GM21515 (cell line): ENCODE measurements around the gene GPR142.

Experiments
- ATAC-seq: cut with Tn5 transposase; IDR thresholded peaks from one replicate; pipeline ENCODE4 v1.9.1; 2021; ENCODE audit not compliant: unreplicated experiment

The GPR142 gene

DNA sequence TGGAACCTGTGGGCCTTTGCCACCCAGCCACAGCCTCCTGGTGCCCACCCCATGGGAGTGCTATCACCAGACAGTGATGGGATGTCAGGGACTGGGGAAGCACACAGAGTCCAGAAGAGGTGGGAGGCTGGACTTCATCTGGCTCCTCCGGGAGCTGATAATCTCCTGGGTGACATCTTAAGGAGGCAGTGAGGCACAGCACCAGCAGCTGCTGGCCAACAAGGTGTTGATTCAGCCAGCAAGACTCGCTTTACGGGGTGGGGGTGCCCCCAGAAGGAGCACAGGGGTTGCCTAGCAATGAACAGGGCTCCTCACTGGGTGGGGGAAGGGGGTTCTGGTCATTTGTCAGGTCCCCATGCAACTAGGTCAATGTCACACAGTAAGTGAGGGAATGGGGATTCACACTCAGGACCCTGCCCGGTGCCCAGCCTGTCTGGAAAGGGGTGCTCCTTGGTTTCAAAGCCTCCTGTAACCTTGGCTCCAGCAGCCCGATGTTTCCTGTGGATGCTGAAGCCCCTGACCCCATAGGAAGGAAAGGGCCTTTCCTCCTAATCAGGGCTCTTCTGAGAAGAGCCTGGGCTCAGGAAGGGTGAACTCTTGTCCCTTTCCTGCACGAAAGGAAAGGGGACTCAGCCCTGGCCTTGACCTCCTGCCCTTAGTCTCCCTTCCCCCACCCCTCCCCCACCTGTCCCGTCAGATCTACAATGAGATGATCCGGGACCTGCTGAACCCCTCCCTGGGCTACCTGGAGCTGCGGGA, 23.6 kb upstream of the GPR142 start:
- no peak for ATAC-seq

DNA sequence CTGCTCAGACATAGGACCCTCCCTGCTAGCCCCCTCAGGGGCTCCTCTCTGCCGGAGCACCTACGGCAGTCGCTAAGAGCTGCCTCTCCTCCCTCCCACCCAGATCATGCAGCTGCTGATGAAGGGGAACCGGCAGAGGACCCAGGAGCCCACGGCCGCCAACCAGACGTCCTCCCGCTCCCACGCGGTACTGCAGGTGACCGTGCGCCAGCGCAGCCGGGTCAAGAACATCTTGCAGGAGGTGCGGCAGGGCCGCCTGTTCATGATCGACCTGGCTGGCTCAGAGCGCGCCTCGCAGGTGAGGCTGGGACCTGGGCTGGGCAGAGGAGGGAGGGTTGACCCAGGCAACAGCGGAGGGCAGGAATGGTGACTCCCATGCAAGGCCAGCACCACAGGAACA, 22.6 kb upstream of the GPR142 start:
- ATAC-seq, result no peak

GRCh38 chr17:74345433-74346241, 21.7 kb upstream of the GPR142 start:
- no peak for ATAC-seq

- ATAC-seq, result no peak
These were observed 19.7 kb upstream of the GPR142 start for GRCh38 chr17:74347646-74348045.

DNA sequence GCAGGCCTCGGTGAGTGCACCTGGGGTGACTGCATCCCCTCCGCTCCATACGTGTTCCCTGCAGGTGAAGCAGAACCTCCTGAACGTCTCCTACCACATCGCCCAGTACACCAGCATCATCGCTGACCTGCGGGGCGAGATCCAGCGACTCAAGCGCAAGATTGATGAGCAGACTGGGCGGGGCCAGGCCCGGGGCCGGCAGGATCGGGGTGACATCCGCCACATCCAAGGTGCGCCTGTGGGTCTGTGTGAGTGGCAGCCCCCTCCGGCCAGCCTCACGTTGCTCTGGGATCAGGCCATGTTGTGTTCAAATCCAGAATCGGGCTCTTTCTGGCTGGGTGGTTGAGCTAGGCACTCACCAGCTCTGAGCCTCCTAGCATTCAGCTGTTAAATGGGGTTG, 18.2 kb upstream of the GPR142 start:
- ATAC-seq, result no peak

- no peak for ATAC-seq
These were observed 16.8 kb upstream of the GPR142 start for GRCh38 chr17:74350486-74350885.

GRCh38 chr17:74351552-74352210, 15.6 kb upstream of the GPR142 start:
- no peak for ATAC-seq

DNA sequence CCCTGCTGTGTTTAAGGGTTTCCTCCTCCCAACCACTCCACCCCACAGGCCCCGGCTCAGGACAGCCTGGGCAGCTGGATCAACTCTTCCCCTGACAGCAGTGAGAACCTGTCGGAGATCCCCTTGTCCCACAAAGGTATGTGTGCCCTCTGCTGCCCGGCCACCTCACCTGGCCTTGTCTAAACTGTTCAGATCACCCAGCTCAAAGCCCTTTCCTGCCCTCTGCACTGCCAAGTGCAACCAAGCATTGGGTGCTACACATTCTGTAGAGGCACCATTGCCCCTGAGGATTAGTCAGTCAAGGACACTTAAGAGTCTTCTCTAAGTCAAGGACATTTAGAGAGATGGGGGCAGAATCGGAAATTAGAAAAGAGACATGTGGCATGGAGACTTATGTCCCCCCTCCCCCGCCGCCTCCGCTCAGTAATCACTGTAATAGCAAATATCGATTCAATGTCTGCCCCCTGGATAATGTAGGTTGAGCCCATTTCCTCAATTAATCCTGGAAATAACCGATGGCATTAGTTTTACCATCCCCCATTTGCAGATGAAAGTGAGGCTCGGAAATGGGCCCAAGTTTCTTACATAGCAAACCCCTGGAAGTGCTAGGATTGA, 13.8 kb upstream of the GPR142 start:
- no peak for ATAC-seq

DNA sequence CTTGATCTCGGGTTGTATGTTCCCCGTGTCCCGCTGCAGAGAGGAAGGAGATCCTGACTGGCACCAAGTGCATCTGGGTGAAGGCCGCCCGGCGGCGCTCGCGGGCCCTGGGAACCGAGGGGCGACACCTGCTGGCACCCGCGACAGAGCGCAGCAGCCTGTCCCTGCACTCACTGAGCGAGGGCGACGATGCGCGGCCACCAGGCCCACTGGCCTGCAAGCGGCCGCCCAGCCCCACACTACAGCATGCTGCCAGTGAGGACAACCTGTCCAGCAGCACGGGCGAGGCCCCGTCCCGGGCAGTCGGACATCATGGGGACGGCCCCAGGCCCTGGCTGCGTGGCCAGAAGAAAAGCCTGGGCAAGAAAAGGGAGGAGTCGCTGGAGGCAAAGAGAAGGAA, 13.2 kb upstream of the GPR142 start:
- no peak for ATAC-seq

DNA sequence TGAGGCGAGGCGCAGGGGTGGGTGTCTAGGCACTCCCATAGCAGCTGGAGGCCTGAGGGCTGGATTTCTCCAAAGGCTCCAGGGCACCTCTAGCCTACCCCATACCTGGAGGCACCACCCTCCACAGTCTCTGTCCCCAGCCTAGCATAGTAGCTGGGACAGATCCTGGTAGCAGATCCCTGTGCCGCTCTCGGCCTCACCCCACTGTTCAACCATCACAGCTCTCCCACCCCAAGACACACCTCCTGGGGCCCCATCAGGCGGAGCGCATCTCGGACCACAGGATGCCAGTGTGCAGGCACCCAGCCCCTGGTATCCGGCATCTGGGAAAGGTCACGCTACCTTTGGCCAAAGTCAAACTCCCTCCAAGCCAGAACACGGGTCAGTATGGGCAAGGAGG, 12.7 kb upstream of the GPR142 start:
- ATAC-seq, result no peak

DNA sequence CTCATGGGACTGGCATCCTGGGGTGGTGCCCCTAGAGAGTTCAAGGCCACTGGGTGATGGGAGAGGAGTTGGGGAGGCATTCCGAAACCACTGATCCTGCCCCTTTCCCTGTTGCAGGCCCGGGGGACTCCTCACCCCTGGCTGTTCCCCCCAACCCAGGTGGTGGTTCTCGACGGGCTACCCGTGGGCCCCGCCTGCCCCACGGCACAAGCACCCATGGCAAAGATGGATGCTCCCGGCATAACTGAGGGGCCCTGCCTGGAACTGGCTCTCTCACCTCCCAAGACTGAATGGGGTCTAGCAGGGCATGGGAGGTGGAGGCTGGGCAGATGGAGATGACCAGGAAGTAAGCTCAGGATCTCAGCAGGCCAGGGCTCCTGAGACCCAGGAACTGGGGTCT, 12.2 kb upstream of the GPR142 start:
- ATAC-seq, result no peak

- no peak for ATAC-seq
These were observed 10.4 kb upstream of the GPR142 start for GRCh38 chr17:74356646-74357465.

DNA sequence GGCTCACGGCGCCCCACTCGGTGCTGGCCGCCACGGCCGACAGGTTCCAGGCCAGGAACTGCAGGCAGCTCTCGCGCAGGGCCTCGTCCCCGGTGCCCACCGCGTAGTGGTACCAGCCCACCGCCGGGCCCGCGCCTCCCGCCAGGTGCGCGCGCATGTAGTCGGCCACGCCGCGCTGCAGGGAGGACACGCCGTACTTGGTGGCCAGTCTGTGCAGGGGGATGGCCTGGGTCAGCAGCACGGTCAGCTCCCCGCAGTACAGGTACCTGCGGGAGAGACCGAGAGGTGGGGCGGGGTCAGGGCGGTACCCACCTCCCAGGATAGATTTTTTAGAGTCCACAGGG, 9.9 kb upstream of the GPR142 start:
- ATAC-seq, result no peak

DNA sequence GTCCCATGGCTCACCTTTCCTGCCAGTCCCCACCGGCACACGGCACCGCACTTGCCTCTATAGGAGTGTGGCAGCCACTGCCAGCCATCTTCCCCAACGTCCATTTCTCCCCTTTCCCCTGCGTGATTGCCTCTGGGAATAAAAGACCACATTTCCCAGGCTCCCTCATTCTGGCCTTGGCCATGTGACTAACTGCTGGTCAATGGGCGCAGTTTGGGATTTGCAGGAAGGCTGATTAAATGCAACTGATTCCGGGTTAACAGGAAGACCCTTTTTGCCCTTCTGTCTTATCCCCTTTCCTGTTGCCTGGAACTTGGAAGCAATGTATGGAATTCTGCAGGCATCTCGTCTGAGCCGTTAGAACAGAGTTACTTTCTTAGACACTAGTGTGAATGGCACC, 8.6 kb upstream of the GPR142 start:
- ATAC-seq, result no peak

GRCh38 chr17:74359916-74360315, 7.4 kb upstream of the GPR142 start:
- ATAC-seq, result no peak

DNA sequence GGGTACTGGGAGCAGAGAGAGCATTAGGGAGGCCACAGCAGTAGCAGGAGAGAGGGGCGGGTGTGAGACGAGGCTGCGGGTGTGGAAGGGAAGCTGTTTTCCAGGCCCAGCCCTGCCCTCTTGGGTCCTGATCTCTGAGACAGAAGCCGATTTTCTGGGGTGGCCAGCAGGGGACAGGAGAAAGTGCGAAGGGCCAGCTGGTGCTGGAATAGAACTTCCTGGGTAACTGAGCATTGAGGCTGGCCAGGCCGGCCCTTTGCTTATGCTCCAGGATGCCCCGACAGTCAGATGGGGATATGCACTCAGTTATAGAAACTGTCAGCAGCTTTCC, 6.4 kb upstream of the GPR142 start:
- ATAC-seq, result no peak

DNA sequence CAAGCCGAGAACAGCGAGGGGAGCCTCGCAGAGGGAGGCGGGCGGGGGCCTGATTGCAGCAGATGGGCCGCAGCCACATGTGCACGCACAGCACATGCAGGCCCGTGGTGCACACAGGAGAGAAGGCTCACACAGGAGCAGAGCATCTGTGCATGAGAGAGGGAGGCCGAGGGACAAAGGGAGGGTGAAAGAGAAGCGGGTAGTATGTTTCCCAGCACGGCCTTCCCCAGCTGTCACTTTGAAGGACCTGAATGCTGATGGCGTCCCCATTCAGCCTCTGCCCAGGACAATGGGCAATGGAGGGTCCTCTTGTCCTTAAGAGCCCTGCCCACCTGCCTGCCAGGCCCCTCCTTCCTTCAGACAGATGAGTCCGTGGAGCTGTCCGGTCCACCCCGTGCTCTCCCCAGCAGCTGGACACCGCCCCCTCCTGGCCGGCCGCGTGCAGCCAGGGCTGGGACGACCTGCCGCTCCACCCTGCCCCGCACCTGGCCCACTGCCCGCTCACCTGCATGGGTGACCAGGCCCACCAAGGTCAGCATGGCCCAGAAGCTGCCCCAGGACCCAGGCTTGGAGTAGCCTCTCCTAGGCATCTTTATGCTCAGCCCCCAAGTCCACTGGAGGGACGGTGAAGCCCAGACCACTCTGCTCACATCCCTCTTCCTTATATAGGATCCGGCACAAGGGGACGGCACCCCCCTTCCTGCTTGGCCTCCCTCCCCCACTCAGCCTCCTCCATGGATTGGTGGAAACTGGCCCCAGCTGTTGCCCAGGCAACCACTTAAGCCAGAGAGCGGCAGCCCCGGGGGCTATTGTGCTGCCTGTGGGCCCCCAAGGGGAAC, 5.9 kb upstream of the GPR142 start, which contains the start of gene BTBD17:
TSS of gene BTBD17 (minus strand) at position 639 of the 839 bp plus-strand sequence. CDS start at position 590, 49 bp downstream.
- no peak for ATAC-seq

DNA sequence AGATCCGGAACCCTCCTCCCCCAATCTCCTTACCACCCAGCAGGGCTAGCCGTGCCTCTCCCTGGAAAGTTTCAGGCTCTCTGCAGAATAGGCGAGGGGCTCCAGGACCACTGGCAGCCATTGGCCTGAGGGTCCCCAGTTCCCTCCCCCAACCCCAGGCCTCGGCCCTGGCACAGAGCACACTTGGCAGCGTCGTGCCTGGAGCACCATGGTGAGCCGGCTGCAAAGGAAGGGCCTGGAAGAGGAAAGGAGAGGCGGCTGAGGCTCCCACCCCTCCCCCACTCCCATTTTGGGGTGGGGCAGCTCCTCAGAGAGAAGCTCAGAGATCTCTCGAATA, 5.3 kb upstream of the GPR142 start:
- ATAC-seq, result no peak

DNA sequence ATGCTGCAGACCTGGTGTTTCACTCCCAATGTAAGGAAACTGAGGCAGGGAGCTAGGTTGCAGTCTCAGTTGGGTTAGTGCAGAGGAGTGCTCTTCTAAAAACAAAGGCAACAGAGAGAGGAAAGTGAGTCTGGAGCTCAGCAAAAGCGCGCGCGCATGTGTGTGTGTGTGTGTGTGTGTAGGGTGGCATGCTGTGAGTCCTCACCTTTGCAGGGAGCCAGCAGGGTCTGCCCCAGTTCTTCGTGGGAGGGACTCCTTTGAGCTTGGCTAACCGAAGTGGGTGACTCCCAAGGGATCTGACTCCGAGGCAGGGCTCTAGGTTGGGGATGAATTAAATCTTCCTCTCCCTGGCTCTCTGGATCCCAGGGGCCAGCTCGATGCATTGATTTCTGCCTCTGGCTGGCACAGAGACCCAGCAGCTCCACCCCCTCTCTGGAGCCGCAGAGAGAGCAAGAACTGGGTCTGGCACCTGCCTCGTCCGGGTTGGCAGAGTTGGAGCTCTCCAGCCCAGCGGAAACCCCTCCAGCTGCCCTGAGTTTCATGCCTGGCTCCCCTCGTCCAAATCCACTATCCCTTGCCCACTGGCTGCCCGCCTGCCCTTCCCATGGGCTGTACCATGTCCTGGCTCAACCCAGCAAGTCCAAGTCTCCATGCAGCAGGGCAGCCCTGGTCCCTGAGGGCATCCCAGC, 4.4 kb upstream of the GPR142 start:
- ATAC-seq, result no peak
